Epithelial cell of proximal tubule (primary cell): ENCODE data around the gene CISD2. TPM values are rescaled to one million over a fixed set of nuclear protein-coding genes. Genes with fewer than 3 reads are reported as not detected.
"Not testable (repeated sequence)": the region's sequence is repeated elsewhere in the genome, so short reads cannot be mapped to it uniquely, and the experiment has no call there.

Experiments
- DNase-seq: peaks from one replicate; pipeline ENCODE4 v3.0.0-alpha.2; 2011; ENCODE audit warnings: low read depth
- H3K4me3 ChIP-seq: 2 replicates; pipeline ENCODE4 v1.5.1; 2011; ENCODE audit warnings: low read depth, mild to moderate bottlenecking, low read length
- CTCF ChIP-seq: conservative IDR thresholded peaks from 2 replicates; pipeline ENCODE4 v1.5.1; 2012; ENCODE audit warnings: low read depth, mild to moderate bottlenecking, low read length
- total RNA-seq: library from RNA; depleted of rRNA; stranded (reverse); fragments of >200 nt; gene quantifications from 2 replicates; pipeline ENCODE4 v1.2.3, GENCODE V29; 2015

The CISD2 gene
- total RNA-seq, 1 donor from 2014 or later, result 29.9 TPM

GRCh38 chr4:102897610-102898009, 28.8 kb downstream of the CISD2 start:
- DNase-seq, H3K4me3 ChIP-seq: not testable (repeated sequence)

GRCh38 chr4:102901804-102902203, 33.0 kb downstream of the CISD2 start:
- TF ChIP-seq CTCF, result no peak
- no peak overlapping the region for H3K4me3 ChIP-seq
- DNase-seq, result no peak

- no peak for DNase-seq
- TF ChIP-seq CTCF, result no peak
- no peak overlapping the region for H3K4me3 ChIP-seq
Observed at GRCh38 chr4:102918859-102919258, 50.1 kb downstream of the CISD2 start.

GRCh38 chr4:102919697-102920096, 50.9 kb downstream of the CISD2 start:
- not testable (repeated sequence) for DNase-seq

GRCh38 chr4:102935716-102936115, 66.9 kb downstream of the CISD2 start:
- DNase-seq, result no peak
- no peak for TF ChIP-seq CTCF

More at GRCh38 chr4:102919697-102920096, 50.9 kb downstream of the CISD2 start:
- not testable (repeated sequence) for H3K4me3 ChIP-seq

GRCh38 chr4:102938063-102938462, 69.3 kb downstream of the CISD2 start:
- DNase-seq, H3K4me3 ChIP-seq: not testable (repeated sequence)

More at GRCh38 chr4:102935716-102936115, 66.9 kb downstream of the CISD2 start:
- no peak overlapping the region for H3K4me3 ChIP-seq

Other genes starting within 250 kb of the CISD2 start
- 8.1 and 9.1 TPM in 2 replicates for gene MANBA, start 108.0 kb upstream of the CISD2 start, total RNA-seq
- gene UBE2D3, start 41.4 kb upstream of the CISD2 start, total RNA-seq, result 283 and 375 TPM in 2 replicates
- gene SLC9B1, start 150.7 kb downstream of the CISD2 start, total RNA-seq, result 0.43 and 1.1 TPM in 2 replicates
- 7.0 and 9.0 TPM in 2 replicates for gene SLC9B2, start 207.8 kb downstream of the CISD2 start, total RNA-seq
- 29.4 and 78.4 TPM in 2 replicates for gene BDH2, start 230.8 kb downstream of the CISD2 start, total RNA-seq